HG03196 (cell line): ENCODE measurements around the gene SARM1.

ENCODE experiments used
- ATAC-seq: cut with Tn5 transposase; IDR thresholded peaks from one replicate; pipeline ENCODE4 v1.9.1; 2021; ENCODE audit not compliant: unreplicated experiment

SARM1 gene

DNA sequence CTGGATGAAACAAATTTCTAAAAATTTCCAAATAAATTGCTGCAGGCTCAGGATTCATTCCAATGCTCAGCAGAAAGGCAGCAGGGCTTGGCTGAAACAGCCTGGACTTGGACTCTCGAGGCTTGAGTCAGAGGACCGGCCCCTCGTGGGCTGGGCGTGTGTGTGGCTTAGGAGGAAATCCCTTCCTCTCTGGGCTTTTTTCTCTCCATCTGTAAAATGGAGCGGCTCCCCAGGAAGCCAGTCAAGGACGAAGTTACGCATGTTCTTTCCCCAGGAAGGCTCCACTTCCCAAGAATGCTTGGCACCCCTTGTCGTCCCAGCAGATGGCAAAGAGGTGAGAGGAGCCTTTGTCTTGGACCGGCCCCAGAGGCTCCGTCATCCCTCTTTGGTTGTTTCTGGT is 21.0 kb downstream of the SARM1 start:
- ATAC-seq, result no peak

DNA sequence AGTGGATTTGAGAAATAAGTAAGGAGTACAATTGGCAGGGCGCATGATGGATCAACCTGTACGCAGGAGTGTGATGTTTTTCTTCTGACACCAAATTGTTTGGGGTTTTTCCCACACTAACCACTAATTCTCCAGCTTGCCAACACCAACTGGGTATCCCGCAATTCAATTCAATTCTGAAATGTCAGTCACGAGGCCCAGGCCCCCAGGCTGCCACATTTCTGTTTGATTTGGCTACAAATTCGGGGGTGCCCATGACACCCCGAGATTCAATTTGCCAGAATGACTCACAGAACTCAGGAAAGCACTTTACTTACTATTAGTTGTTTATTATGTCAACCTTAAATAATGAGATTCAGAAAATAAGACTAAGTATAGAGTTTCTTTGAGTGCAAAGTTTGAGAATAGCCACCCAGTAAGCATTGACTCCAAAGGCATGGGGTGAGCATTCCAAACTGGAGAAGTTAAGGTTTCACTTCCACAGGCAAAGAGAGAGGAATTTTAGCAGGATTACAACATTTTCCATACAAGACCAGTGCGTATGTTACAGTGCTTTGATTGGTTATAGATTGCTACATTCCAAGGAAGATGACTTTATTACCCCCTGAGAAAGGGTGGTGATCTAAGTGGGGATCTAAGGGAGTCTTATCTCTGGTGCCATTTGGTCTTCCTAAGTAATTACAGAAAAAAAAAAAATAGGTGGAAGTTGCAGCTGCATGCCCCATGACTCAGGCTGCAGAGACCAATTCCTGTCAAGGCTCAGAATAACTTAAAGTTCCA is 23.0 kb downstream of the SARM1 start:
- ATAC-seq, result no peak

DNA sequence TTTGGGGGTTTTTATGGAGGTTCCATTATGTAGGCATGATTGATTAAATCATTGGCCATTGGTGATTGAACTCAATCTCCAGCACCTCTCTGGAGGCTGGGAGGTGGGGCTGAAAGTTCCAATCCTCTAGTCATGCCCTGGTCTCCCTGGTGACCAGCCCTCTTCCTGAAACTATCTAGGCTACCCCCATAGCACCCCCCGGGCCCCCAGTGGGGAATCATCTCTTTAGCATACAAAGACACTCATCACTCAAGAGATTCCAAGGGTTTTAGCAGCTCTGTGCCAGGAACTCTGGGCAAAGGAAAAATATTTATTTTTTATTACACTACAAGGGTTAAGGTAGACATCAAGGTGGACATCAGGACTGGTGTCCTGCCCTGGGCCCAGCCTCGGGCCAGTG is 23.9 kb downstream of the SARM1 start:
- ATAC-seq, result no peak

DNA sequence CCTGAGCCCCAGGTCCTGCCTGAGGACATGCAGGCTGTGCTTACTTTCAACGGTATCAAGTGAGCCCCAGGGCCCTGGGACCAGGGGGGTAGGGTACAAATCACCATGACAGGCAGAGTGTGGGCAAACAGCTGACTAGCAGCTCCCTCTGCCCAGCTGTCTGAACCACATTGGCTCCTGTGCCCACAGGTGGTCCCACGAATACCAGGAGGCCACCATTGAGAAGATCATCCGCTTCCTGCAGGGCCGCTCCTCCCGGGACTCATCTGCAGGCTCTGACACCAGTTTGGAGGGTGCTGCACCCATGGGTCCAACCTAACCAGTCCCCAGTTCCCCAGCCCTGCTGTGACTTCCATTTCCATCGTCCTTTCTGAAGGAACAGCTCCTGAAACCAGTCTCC is 24.5 kb downstream of the SARM1 start:
- no peak for ATAC-seq

DNA sequence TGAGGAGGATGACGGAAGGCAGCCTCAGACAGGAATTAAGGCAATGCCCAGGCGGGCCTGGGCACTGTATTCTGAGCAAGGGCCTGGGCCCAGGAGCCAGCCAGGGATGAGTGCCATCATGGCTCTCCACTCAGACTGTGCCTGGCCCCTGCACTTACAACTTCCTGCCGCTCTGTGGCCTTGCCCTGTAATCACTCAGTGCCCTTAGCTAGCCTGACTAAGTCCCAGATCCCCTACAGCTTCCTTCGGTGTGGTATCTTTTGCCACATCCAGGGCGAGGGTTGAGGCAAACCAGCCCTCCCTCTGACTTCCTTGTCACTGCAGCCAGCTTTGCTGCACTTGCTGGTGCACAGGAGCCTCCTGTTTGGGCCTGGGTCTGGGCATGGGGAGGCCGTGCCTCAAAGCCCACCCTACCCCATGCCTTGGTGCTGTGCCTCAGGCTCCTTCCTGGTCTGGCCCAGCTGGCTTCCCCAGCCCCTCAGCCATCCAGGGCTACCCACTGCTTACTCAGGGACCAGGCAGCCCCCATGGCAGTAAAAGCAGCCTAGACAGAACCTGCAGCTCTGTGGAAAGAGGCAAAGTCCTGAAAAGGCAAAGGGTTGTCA is 25.2 kb downstream of the SARM1 start:
- no peak for ATAC-seq

DNA sequence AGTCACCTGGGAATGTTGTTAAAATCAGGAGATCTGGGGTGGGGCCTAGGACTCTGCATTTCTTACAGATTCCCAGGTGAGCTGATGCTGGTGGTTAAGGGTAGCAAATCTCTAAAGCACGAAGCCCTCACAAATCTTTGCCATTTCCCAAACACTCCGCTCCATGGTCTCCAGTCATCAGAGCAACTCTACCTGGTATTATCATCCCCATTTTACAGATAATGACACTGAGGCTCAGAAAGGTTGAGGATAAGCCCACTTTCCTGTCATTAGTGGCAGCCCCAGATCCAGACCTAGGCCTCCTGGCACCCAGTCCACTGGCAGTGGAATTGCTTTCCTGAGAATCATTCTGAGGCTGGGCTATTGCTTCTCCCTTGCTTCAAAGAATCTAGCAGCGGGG is 25.8 kb downstream of the SARM1 start:
- ATAC-seq, result no peak

DNA sequence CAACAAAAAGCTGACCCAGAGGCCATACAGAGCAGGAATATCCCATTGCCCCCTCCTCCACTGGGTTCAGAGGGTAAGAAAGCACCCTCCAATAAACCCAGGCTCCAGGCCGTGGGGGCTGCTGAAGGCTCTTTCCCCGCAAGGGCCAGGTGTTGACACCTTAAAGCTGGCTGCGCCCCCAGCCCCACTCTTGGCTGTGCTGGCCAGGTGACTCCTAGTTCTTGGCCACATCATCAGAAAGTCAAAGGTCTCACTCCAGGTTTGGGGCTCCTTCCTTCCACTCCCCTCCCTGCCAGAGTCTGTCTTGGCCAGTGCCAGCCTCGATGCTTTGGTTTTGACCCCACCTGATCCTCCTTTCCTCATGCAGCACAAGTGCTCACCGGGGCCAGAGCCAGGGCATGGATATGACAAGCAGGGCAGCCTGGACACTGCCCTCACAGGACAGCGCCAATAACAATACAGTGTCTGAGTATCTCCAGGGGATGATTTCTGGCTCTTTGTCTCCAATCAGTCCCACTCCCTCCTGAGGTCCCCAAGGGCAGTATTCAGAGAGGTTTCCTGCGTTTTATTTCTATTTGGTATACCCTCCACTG is 26.3 kb downstream of the SARM1 start:
- ATAC-seq, result no peak

DNA sequence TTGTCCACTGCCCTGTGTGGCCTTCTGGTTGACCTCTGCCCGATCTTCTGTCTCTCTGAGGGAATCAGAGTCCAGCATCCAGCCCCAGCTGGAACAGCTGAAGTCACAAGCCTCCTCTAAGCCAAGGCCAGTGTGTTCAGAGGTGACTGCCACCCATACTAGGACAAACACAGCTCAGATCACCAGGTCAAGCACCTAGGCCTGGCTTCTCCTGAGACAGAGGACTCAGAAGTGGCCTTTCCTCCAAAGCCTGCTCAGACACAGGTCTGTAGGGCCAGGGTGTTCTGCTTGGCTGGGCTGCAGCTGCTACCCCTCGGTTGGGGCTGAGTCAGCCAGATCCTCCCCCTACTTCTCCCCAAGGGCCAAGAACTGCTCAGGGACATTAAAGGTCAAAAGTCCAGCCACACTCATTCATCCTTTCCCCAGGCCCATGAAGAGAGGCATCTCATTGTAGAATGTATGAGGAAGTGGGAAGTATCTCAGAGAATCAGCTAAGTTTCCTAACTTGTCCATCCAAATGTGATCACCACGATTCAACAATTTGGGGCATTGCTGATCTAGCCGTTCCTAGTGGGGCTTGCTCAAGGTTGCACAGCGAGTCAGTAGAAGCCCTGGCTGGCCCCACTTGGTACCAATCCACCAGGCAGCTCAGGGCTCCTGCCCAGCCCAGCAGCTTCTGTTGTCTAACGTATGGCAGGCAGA is 26.9 kb downstream of the SARM1 start:
- ATAC-seq, result no peak

DNA sequence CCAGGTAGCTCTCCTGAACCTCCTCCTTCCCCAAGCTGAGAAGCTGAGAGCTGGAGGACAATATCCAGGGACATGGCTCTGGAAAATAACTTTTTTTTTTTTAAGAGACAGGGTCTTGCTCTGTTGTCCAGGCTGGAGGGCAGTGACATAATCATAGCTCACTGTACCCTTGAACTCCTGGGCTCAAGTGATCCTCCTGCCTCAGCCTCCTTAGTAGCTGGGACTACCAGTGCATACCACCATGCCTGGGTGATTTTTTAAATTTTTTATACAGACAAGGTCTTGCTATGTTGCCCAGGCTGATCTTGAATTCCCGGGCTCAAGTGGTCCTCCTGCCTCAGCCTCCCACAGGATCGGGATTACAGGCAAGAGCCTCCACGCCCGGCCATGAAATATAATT is 28.3 kb downstream of the SARM1 start:
- ATAC-seq, result no peak

DNA sequence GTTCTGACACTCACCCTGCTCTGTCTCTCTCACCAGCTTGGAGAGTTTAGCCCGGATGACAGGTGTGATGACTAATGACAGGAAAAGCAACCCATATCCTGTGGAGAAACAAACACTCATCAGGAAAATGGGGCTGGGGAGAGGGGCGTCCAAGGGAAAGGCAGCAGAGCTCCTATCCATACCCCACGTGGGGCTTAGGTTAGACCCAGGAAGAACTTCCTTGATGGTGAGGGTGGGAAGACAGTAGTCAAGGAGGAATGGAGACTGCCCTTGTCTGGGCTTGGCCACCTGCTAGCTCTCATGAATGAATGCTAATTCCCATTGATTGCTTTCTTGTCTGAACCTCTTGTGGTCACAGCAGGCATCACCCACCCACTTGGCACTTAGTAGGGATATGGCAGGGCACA is 30.7 kb downstream of the SARM1 start:
- no peak for ATAC-seq

DNA sequence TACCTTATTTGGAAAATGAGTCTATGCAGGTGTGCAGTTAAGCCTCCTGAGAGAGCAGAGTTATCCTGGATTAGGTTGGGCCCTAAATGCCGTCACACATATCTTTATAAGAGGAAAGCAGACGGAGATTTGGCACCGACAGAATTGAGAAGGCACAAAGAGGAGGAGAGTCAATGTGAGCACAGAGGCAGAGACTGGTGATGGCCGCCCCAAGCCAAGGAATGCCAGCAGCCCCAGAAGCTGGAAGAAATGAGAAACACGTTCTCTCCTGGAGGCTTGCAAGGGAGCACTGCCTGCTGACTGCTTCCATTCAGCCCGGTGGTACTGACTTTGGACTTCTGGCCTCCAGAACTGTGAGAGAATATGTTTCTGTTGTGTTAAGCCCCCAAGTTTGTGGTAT is 31.4 kb downstream of the SARM1 start:
- ATAC-seq, result no peak

DNA sequence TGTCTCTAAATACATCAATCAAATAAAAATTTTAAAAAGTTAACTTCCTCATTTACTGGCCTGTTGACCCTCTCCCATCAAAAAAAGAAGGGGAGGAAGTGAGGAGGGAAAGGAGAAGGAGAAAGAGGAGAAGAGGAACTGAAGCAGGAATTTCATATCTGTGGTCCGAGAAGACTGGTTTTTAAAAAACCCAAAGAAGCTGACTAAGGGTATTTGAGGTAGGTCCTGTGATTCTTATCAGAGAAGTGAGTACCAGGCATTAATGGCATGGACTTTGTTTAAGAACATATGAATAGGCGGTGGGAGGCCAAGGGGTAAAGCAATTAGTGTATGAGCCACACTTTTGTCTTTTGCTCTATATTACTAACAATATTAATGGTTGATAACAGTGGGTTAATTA is 32.5 kb downstream of the SARM1 start:
- ATAC-seq, result no peak

DNA sequence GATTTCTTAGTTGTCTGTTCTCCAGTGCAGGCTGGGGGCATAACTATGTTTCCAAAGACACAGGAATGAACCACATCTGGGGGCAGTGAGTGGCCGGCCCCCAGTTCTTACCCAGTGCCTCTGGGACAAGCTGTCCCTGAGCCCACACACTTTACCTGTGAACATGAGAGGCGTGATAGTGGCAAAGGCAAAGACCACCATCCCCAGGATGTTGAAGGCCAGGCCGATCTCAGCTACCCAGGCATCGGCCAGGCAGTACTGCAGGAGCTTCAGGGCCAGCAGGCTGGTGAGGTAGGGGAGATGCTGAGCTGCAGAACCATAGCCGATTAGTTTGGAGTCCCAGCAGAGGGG is 32.9 kb downstream of the SARM1 start:
- no peak for ATAC-seq

DNA sequence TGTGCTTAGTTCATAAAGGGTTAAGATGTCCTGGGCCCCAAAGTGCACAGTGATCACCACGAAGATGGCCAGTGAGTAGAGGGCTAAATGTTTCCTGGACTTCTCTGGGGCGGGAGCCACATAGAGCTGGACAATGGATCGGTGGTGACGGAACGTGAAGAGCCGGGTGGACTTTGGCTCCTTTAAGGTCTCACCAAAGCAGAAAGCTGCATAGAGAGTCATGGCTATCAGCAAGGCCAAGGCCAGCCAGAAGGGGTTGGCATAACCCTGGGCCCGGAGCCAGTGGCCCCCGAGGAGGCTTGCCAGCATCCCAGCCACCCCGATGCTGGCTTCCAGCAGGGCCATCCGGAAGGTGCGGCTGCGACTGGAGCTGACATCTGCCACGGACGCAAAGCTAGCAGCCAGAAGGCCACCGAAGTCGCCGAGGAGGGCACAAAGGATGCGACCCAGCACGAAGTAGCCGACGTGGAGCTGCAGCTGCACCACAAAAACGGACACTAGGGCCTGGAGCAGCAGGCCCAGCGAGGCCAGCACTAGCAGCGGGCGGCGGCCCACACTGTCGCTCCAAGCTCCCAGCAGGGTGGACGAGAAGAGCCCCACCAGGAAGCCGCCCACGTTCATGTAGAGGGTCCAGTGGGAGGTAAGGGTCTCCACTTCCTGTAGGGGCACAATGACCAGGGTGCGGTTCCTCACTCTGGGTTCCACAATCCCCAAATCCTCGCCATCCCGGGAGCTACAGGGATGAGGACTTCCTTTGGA is 33.5 kb downstream of the SARM1 start:
- no peak for ATAC-seq

DNA sequence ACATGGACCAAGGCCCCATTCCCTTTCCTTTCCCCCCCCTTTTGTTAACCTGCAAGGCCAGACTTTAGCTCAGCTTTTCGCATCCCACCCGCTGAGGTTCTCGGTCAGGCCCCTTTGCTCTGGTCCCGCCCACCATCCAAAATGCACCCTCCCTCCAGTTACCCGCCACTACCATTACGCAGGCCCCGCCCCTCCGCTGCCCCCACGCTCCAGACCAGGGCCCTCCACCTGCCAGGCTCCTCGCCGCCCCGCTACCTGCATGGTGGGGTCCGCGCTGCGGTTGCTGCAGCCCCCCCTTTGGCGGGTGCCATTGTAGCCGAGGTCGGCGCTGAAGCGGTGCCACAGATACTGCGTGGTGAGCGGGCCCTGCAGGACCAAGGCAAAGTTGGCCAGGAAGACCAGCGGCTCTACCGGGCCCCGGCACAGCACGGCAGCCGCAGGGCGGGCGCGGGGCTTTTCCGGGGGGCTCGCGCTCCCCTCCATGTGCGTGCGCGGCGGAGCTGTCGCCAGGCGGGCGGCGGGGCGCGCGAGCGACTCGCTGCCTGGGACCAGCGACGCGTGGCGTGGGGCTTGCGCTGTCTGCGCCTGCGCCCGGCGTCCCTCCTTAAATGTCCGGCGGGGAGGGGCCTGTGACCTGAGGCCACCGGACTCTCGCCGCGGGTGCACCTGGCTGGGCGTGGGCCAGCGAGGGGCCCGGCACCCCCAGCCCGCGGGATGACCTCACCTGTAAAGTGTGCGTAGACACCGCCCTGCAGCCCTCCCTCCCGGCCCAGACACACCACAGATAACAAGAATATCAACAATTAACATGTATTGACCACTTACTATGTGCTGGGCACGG is 34.4 kb downstream of the SARM1 start, which contains the start of gene SLC46A1:
SLC46A1 (minus strand) TSS at position 581 of the 841 bp plus-strand sequence; CDS start at position 483, 98 bp downstream.
- ATAC-seq, result peak; percentile 46

DNA sequence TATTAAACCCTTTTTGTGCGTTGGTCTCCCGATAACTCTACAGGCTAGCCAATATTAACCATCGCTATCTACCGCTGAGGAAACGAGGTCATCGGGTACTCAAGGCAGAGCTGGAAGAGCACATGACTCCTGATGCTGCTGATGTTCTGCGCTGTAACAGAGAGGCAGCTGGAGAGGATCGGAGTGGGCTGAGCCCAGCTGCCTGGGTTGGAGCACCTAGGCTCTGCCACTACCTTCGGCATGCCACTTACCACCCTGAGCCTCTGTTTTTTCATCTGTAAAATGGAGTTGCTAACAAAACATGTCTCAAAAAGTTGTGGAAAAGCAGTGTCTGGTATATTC is 35.0 kb downstream of the SARM1 start:
- no peak for ATAC-seq

DNA sequence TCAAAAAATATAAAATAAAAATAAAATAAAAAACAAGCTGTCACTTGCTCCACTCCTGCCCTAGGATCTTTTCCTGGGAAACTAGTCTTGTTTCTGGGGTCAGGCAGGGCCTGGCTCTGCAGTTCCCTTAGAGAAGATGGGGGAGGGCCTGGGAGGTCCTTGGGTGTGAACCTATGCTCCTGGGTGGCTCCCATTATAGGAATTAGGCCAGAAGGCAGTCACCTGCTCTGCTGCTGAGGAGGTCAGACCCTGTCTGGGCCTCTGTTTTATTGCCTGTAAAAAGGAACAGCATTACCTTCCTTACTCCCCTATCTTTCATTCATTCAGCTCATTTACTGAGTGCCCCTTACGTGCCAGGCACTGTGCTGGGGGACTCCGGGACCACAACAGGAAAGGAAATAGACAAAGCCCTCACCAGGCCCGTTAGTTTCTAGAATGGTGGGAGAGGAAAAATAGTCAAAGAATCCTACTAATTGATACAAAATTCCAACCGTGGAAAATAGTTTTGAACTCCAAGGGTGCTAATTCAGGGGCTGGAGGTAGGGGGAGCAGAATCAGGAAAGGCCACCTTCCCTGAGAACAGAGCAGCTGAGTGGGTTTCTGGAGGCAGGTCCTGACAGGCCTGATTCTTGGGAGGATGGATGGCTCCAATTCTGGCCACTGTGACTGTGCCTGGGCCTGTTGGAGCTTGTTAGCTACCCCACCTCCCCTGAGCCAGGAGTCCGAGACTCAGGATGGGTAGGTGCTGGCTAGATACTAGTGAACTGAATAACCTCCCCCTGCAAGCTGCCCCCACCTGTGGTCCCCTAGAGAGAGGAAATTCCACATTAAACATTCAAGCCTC is 35.9 kb downstream of the SARM1 start:
- no peak for ATAC-seq

DNA sequence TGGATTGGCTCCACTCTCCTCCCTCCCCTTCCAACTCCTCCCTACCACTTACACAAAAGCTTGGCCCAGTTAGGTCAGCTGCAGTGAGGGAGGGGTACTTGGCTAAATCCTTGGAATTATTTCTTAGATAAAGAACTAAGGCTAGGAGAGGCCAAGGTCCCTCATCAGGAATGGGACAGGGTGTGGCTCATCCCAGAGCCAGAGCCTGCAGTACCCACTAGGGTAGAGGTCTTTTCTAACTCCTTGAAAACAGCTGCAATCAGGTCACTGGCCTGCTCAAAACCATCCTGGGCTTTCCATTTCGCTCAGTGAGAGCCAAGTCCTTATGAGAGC is 36.4 kb downstream of the SARM1 start:
- ATAC-seq, result no peak

DNA sequence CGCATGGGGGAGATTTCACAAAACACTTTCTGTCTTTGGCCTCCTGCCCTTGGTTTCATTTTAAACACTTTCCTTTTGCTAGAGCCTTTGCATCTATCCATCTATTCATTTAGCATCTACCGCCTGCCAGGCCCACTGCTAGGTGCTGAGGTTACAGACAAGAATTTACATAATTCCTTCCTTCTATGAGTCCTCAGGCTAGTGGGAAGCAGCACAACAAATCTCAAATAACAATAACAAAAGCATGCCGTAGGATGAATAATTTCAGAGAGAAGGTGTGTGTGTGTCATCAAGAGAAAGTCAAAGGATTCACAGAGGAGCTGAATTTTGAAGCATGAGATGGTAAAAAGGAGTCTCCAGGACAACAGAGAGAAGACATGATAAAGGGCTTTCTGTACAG is 40.6 kb downstream of the SARM1 start:
- ATAC-seq, result no peak

DNA sequence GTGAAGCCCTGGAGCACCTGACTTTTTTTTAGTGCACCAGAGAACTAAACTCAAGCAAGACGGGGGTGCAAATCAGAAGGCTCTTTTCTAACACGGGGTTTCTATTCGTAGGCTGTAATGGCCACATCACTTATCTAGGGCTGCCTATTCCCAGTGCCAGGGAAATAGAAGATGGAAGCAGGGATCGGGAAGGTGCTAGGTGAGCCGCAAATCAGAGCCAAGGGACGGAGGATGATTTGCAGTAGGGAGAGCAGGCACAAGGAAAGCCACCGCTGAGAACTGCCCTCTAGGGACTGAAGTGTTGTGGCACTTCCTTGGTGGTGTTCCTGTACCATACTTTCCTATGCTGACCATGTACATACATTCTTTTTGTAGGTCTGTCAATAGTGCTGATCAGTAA is 42.3 kb downstream of the SARM1 start:
- no peak for ATAC-seq
